ENCODE results near the gene C1RL.

C1RL gene

GRCh38 chr12:7108796-7109571 is at the start of gene C1RL:
C1RL (minus strand) TSS chr12:7109214; CDS start chr12:7109180, 34 bp downstream.
- TF ChIP-seq CTCF (IDR thresholded peaks at IDR 0.05; ENCODE audit: insufficient read depth, low read length, missing control alignments): peak; percentile 95
- CTCF ChIA-PET: interaction anchor here (0.7 to 8.4 kb wide), 43 partner anchors 10 to 534 kb away, joined by 3 to 217 read pairs (median 5); partner anchors contain the start of genes C12orf57, C1R, C1S and CLSTN3
- peak within 1 kb of the TSS; percentile 81 for H3K4me3 ChIP-seq (ENCODE audit: low read depth, low read length)
- POLR2A ChIA-PET: interaction anchor here (1.0 to 2.3 kb wide), 4 partner anchors 48 to 165 kb away, joined by 3 to 11 read pairs (median 4); partner anchors contain the start of genes C12orf57, C1S and RNU7-1
- peak; percentile 34 for DNase-seq (ENCODE audit: low read depth, low spot score)

- CTCF ChIA-PET: interaction anchor here (1.1 to 7.3 kb wide), 3 partner anchors 9 to 31 kb away, joined by 3 to 151 read pairs (median 5); no protein-coding TSS in a partner anchor
- no peak for DNase-seq (ENCODE audit: low read depth, low spot score)
- H3K4me3 ChIP-seq (ENCODE audit: low read depth, low read length): no peak overlapping the region
- no peak for TF ChIP-seq CTCF (IDR thresholded peaks at IDR 0.05; ENCODE audit: insufficient read depth, low read length, missing control alignments)
- POLR2A ChIA-PET: no interaction called here
Measured at GRCh38 chr12:7157391-7157790, 48.4 kb upstream of the C1RL start.

GRCh38 chr12:7156259-7157197 is 47.5 kb upstream of the C1RL start:
- no peak for DNase-seq (ENCODE audit: low read depth, low spot score)
- POLR2A ChIA-PET: no interaction called here

GRCh38 chr12:7155471-7156034 is 46.5 kb upstream of the C1RL start:
- ChIA-PET CTCF (interaction anchor here (1.0 to 7.3 kb wide), 4 partner anchors 9 to 42 kb away, joined by 3 to 151 read pairs (median 8); partner anchors contain the start of gene PEX5), POLR2A (interaction anchor here (0.5 kb wide), 1 partner anchor 218 kb away, joined by 3 read pairs; no protein-coding TSS in a partner anchor)
- H3K4me3 ChIP-seq (ENCODE audit: low read depth, low read length): no peak overlapping the region
- DNase-seq (ENCODE audit: low read depth, low spot score): no peak
- no peak for TF ChIP-seq CTCF (IDR thresholded peaks at IDR 0.05; ENCODE audit: insufficient read depth, low read length, missing control alignments)

More at GRCh38 chr12:7156259-7157197, 47.5 kb upstream of the C1RL start:
- TF ChIP-seq CTCF (IDR thresholded peaks at IDR 0.05; ENCODE audit: insufficient read depth, low read length, missing control alignments): no peak
- CTCF ChIA-PET: interaction anchor here (1.0 to 7.3 kb wide), 6 partner anchors 8 to 43 kb away, joined by 3 to 151 read pairs (median 6); no protein-coding TSS in a partner anchor
- H3K4me3 ChIP-seq (ENCODE audit: low read depth, low read length): no peak overlapping the region

GRCh38 chr12:7154901-7155470 is 46.0 kb upstream of the C1RL start:
- no peak overlapping the region for H3K4me3 ChIP-seq (ENCODE audit: low read depth, low read length)
- POLR2A ChIA-PET: interaction anchor here (0.5 kb wide), 1 partner anchor 217 kb away, joined by 3 read pairs; no protein-coding TSS in a partner anchor
- DNase-seq (ENCODE audit: low read depth, low spot score): no peak
- TF ChIP-seq CTCF (IDR thresholded peaks at IDR 0.05; ENCODE audit: insufficient read depth, low read length, missing control alignments): no peak
- CTCF ChIA-PET: interaction anchor here (1.0 to 7.3 kb wide), 5 partner anchors 8 to 42 kb away, joined by 3 to 151 read pairs (median 8); partner anchors contain the start of gene PEX5
